SHP77 (cell line): ENCODE data around the gene TLE4.
"Not testable (repeated sequence)": the region's sequence is repeated elsewhere in the genome, so short reads cannot be mapped to it uniquely, and the experiment has no call there.

Experiments used
- DNase-seq, 2 experiments: peaks; one replicate each; lab custom pipeline; 2025; lab: John Stamatoyannopoulos, UW

Gene TLE4

GRCh38 chr9:79604149-79604548 is 32.4 kb downstream of the TLE4 start:
- DNase-seq, result no peak

GRCh38 chr9:79604921-79605562 is 33.3 kb downstream of the TLE4 start:
- DNase-seq, result no peak

GRCh38 chr9:79606529-79606928 is 34.8 kb downstream of the TLE4 start:
- DNase-seq, result not testable (repeated sequence)

GRCh38 chr9:79609468-79610018 is 37.8 kb downstream of the TLE4 start:
- no peak for DNase-seq

- no peak for DNase-seq
Observed at GRCh38 chr9:79610019-79610631, 38.4 kb downstream of the TLE4 start.

GRCh38 chr9:79610791-79611614 is 39.2 kb downstream of the TLE4 start:
- DNase-seq, result no peak

- DNase-seq, result no peak
Observed at GRCh38 chr9:79613145-79613544, 41.4 kb downstream of the TLE4 start.

- no peak for DNase-seq
Observed at GRCh38 chr9:79615038-79615437, 43.3 kb downstream of the TLE4 start.

- DNase-seq, result no peak
Observed at GRCh38 chr9:79616013-79616412, 44.2 kb downstream of the TLE4 start.

GRCh38 chr9:79616971-79617370 is 45.2 kb downstream of the TLE4 start:
- DNase-seq, result no peak

GRCh38 chr9:79617395-79617794 is 45.6 kb downstream of the TLE4 start:
- DNase-seq, result no peak

GRCh38 chr9:79619930-79620329 is 48.2 kb downstream of the TLE4 start:
- no peak for DNase-seq

GRCh38 chr9:79621916-79622575 is 50.3 kb downstream of the TLE4 start:
- DNase-seq, result no peak

- DNase-seq, result peak; percentile 4 to 6
Observed at GRCh38 chr9:79623799-79624721, 52.3 kb downstream of the TLE4 start.

- no peak for DNase-seq
Observed at GRCh38 chr9:79629721-79630120, 58.0 kb downstream of the TLE4 start.

GRCh38 chr9:79630521-79631403 is 59.0 kb downstream of the TLE4 start:
- no peak for DNase-seq

GRCh38 chr9:79632060-79632459 is 60.3 kb downstream of the TLE4 start:
- DNase-seq, result no peak

GRCh38 chr9:79632705-79633104 is 60.9 kb downstream of the TLE4 start:
- DNase-seq, result no peak

- no peak for DNase-seq
Observed at GRCh38 chr9:79633558-79633957, 61.8 kb downstream of the TLE4 start.
